SK-N-SH (cell line): Measurements from ENCODE around the gene RNF8. TPM values are rescaled to one million over a fixed set of nuclear protein-coding genes. Genes with fewer than 3 reads are reported as not detected.

Experiments
- CTCF ChIA-PET: fragments of 300-600, 350-600 bp; formaldehyde crosslinking; extraction: SDS; loops from one replicate; lab custom pipeline; 2021; lab: Yijun Ruan, JAX
- POLR2A ChIA-PET: fragments of 350-600 bp; sonication (Branson Sonifier 250); formaldehyde crosslinking; extraction: SDS; loops from one replicate; lab custom pipeline; 2020; ENCODE audit warnings: antibody characterized with exemption, inconsistent platforms; lab: Yijun Ruan, JAX
- DNase-seq: peaks from one replicate; pipeline ENCODE4 v3.0.0; 2012
- H2AFZ ChIP-seq: fragments of 200-600 bp; sonication (generic); 2 replicates; pipeline ENCODE4 v1.8.1; 2016; ENCODE audit warnings: antibody characterized with exemption, mild to moderate bottlenecking, low read depth
- H3F3A ChIP-seq: fragments of 200-600 bp; sonication (generic); replicated peaks from 2 replicates; pipeline ENCODE3; 2016; ENCODE audit warnings: antibody characterized with exemption, mild to moderate bottlenecking; ENCODE audit not compliant: insufficient read depth
- H3K27ac ChIP-seq, 2 experiments: fragments of 200-500 bp in 1 of 2; fragments of 200-600 bp in 1 of 2; sonication (Bioruptor generic) in 1 of 2; sonication (generic), shearing (Covaris generic) in 1 of 2; 2 replicates each; pipeline versions ENCODE4 v1.5.1 to v1.6.1; 2014 to 2016; ENCODE audit warnings: low read depth in 2 of 2, inconsistent platforms in 1 of 2, low read length in 1 of 2, mild to moderate bottlenecking in 1 of 2, mixed read lengths in 1 of 2
- H3K27me3 ChIP-seq: fragments of 200-600 bp; sonication (generic), shearing (Covaris generic); 2 replicates; pipeline ENCODE4 v1.6.1; 2016; ENCODE audit warnings: mixed run types; ENCODE audit not compliant: insufficient read depth
- H3K36me3 ChIP-seq, 2 experiments: fragments of 200-500 bp in 1 of 2; fragments of 200-600 bp in 1 of 2; sonication (Bioruptor generic) in 1 of 2; sonication (generic) in 1 of 2; replicated peaks in 1 of 2; 2 replicates each; pipeline versions ENCODE3 to v1.5.1; 2014 to 2016; ENCODE audit warnings: low read length in 1 of 2, mild to moderate bottlenecking in 1 of 2; ENCODE audit not compliant: insufficient read depth in 2 of 2, control insufficient read depth in 1 of 2
- H3K4me1 ChIP-seq, 2 experiments: fragments of 200-500 bp in 1 of 2; fragments of 200-600 bp in 1 of 2; sonication (Bioruptor generic) in 1 of 2; sonication (generic), shearing (Covaris generic) in 1 of 2; 2 replicates each; pipeline versions ENCODE4 v1.5.1 to v1.6.1; 2014 to 2016; ENCODE audit warnings: low read depth in 1 of 2, low read length in 1 of 2, mixed run types in 1 of 2; ENCODE audit not compliant: insufficient read depth in 2 of 2, control insufficient read depth in 1 of 2
- H3K4me2 ChIP-seq: fragments of 200-600 bp; sonication (generic), shearing (Covaris generic); 2 replicates; pipeline ENCODE4 v1.6.1; 2017; ENCODE audit warnings: mixed run types
- H3K4me3 ChIP-seq, 2 experiments: fragments of 200-500 bp in 1 of 2; fragments of 200-600 bp in 1 of 2; sonication (Bioruptor generic) in 1 of 2; sonication (generic), shearing (Covaris generic) in 1 of 2; 2 replicates each; pipeline versions ENCODE4 v1.5.1 to v1.8.1; 2014 to 2016; ENCODE audit warnings: low read depth in 2 of 2, inconsistent platforms in 1 of 2, low read length in 1 of 2, mild to moderate bottlenecking in 1 of 2, mixed read lengths in 1 of 2, moderate library complexity in 1 of 2
- H3K79me2 ChIP-seq: fragments of 200-600 bp; sonication (generic); 2 replicates; pipeline ENCODE4 v1.8.1; 2017; ENCODE audit warnings: mild to moderate bottlenecking; ENCODE audit not compliant: insufficient read depth
- H3K9ac ChIP-seq: fragments of 200-600 bp; sonication (generic); 2 replicates; pipeline ENCODE4 v1.6.1; 2017; ENCODE audit warnings: mixed run types
- H3K9me2 ChIP-seq: fragments of 200-600 bp; sonication (generic); 2 replicates; pipeline ENCODE4 v1.6.1; 2017; ENCODE audit warnings: mixed run types
- H3K9me3 ChIP-seq: fragments of 200-600 bp; sonication (generic); 2 replicates; pipeline ENCODE4 v1.6.1; 2017; ENCODE audit warnings: mixed run types, mild to moderate bottlenecking, moderate library complexity
- H4K20me1 ChIP-seq: fragments of 200-600 bp; sonication (generic); 2 replicates; pipeline ENCODE4 v1.6.1; 2017; ENCODE audit warnings: mild to moderate bottlenecking, mixed run types; ENCODE audit not compliant: insufficient read depth
- CHD2 ChIP-seq: fragments of 150-350 bp; IDR thresholded peaks from 2 replicates; pipeline ENCODE4 v1.6.1; 2018; ENCODE audit warnings: low read length; ENCODE audit not compliant: partially characterized antibody
- ELF1 ChIP-seq: IDR thresholded peaks from 2 replicates; pipeline ENCODE4 v1.4.0; 2012
- FOSL2 ChIP-seq: IDR thresholded peaks from 2 replicates; pipeline ENCODE4 v1.4.0; 2012; ENCODE audit warnings: low read depth, mild to moderate bottlenecking, moderate library complexity, borderline replicate concordance
- FOXJ3 ChIP-seq: sonication (generic); formaldehyde crosslinking; IDR thresholded peaks from 2 replicates; pipeline ENCODE4 v1.5.1; 2020; ENCODE audit warnings: mild to moderate bottlenecking, missing genetic modification reagents
- FOXM1 ChIP-seq: IDR thresholded peaks from 2 replicates; pipeline ENCODE4 v1.4.0; 2012; ENCODE audit warnings: low read depth, mild to moderate bottlenecking
- GABPA ChIP-seq: IDR thresholded peaks from 2 replicates; pipeline ENCODE4 v1.4.0; 2012; ENCODE audit warnings: low read depth, mild to moderate bottlenecking
- JUND ChIP-seq: IDR thresholded peaks from 2 replicates; pipeline ENCODE4 v1.4.0; 2012
- MXI1 ChIP-seq: IDR thresholded peaks from 2 replicates; pipeline ENCODE4 v1.6.1; 2012; ENCODE audit warnings: mild to moderate bottlenecking, low read depth, low read length, improper control_type of control experiment
- NFIC ChIP-seq: IDR thresholded peaks from 2 replicates; pipeline ENCODE4 v1.4.0; 2012; ENCODE audit warnings: borderline replicate concordance
- NRF1 ChIP-seq: IDR thresholded peaks from 2 replicates; pipeline ENCODE4 v1.6.1; 2012; ENCODE audit warnings: low read depth, mild to moderate bottlenecking, low read length
- POLR2AphosphoS5 ChIP-seq: IDR thresholded peaks from 2 replicates; pipeline ENCODE4 v1.6.1; 2012; ENCODE audit warnings: low read depth, low read length
- RAD21 ChIP-seq: IDR thresholded peaks from 2 replicates; pipeline ENCODE4 v1.6.1; 2012; ENCODE audit warnings: mild to moderate bottlenecking, low read length
- RFX5 ChIP-seq: IDR thresholded peaks from 2 replicates; pipeline ENCODE4 v1.6.1; 2012; ENCODE audit warnings: mild to moderate bottlenecking, improper control_type of control experiment, low read length
- SIN3A ChIP-seq: IDR thresholded peaks from 2 replicates; pipeline ENCODE4 v1.6.1; 2012; ENCODE audit warnings: low read depth, mild to moderate bottlenecking, low read length, moderate library complexity, borderline replicate concordance
- SMC3 ChIP-seq: IDR thresholded peaks from 2 replicates; pipeline ENCODE4 v1.6.1; 2012; ENCODE audit warnings: low read depth, low read length, improper control_type of control experiment
- TCF12 ChIP-seq: IDR thresholded peaks from 2 replicates; pipeline ENCODE4 v1.4.0; 2012
- TEAD4 ChIP-seq: IDR thresholded peaks from 2 replicates; pipeline ENCODE4 v1.4.0; 2012; ENCODE audit warnings: mild to moderate bottlenecking, borderline replicate concordance; ENCODE audit not compliant: insufficient read depth
- whole genome bisulfite sequencing: methylation state at CpG from one replicate; pipeline ENCODE4 v1.1.6; 2017; ENCODE audit warnings: low lambda C conversion rate; 5-methylcytosine and 5-hydroxymethylcytosine counted together
- polyA plus RNA-seq, 3 experiments: library from polyadenylated mRNA; depleted of rRNA; stranded (reverse); fragments of >200 nt; gene quantifications; 2 replicates each; pipeline ENCODE4 v1.2.3, GENCODE V29; 2012
- TF ChIP-seq, protein P1 (sequence below): fragments of 200-600 bp; sonication (generic); IDR thresholded peaks from 2 replicates; pipeline ENCODE4 v1.6.1; 2017; ENCODE audit warnings: antibody characterized with exemption, mild to moderate bottlenecking, moderate library complexity
- TF ChIP-seq, protein P2 (sequence below): fragments of 150-350 bp; IDR thresholded peaks from 2 replicates; pipeline ENCODE4 v1.6.1; 2017; ENCODE audit warnings: antibody characterized with exemption, low read length, low read depth, borderline replicate concordance
- TF ChIP-seq, protein P3 (sequence below): IDR thresholded peaks from 2 replicates; pipeline ENCODE4 v1.6.1; 2012; ENCODE audit warnings: mild to moderate bottlenecking, low read depth, low read length, moderate library complexity
- TF ChIP-seq, protein P4 (sequence below): IDR thresholded peaks from 2 replicates; pipeline ENCODE4; 2012
- TF ChIP-seq, protein P5 (sequence below): IDR thresholded peaks from 2 replicates; pipeline ENCODE4 v1.4.0; 2012; ENCODE audit warnings: low read depth, borderline replicate concordance
- TF ChIP-seq, protein P6 (sequence below): IDR thresholded peaks from 2 replicates; pipeline ENCODE4 v1.4.0; 2012; ENCODE audit warnings: low read depth

Gene RNF8, protein sequence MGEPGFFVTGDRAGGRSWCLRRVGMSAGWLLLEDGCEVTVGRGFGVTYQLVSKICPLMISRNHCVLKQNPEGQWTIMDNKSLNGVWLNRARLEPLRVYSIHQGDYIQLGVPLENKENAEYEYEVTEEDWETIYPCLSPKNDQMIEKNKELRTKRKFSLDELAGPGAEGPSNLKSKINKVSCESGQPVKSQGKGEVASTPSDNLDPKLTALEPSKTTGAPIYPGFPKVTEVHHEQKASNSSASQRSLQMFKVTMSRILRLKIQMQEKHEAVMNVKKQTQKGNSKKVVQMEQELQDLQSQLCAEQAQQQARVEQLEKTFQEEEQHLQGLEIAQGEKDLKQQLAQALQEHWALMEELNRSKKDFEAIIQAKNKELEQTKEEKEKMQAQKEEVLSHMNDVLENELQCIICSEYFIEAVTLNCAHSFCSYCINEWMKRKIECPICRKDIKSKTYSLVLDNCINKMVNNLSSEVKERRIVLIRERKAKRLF
- polyA plus RNA-seq (2012; rRNA removed), result 19.8 and 21.7 TPM in 2 replicates
- 21.5 and 28.1 TPM in 2 replicates for polyA plus RNA-seq (2012; cell fraction: cytosol; rRNA removed)
- polyA plus RNA-seq (2012; cell fraction: nucleus; rRNA removed), result 19.5 and 22.9 TPM in 2 replicates

DNA sequence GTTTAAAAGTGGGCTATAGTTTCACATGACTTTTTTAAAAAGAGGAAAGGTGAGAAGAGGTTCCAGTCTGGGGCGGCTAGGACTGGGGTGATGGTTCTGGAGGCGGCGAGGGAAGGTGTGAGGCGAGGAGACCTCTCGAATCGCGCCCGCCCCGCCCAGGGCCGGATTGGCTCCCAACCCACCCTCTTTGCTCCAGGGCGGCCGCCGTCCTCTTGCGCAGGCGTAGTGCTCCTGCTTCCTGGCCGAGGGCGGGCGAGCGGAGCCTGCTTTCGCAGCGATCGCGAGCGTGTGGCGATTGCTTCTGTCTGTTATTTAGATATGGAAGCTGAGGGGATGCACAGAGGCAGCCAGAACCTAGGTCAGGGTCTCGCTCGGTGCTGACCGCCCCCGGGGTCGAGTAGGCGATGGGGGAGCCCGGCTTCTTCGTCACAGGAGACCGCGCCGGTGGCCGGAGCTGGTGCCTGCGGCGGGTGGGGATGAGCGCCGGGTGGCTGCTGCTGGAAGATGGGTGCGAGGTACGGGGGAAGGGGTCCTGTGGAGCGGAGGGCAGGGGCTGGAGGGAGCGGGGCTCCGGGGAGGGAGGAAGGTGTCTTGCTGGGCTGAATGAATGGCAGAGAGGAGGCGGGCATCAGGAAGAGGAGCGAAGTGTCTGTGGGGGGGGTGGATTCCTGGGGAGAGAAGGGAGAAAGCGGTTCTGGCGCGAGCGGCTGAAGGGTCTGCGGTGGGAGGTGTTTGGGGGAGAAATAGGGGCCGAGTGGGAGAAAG is at the start of gene RNF8:
Gene RNF8 (plus strand): TSS at position 223 of the 765 bp plus-strand sequence. CDS start 182 bp downstream, at position 405.
- H3K27ac ChIP-seq, result peak within 1 kb of the TSS; percentile 63 to 81
- peaks cover 0 to 6% of the 10 kb centered on the region in 2 experiments; a peak in 2 of 4 replicates for H3K4me1 ChIP-seq
- WGBS, result under 1% methylated on average over 37 of the region's 54 CpGs
- H3F3A ChIP-seq, result no peaks in the 10 kb centered on the region
- ChIA-PET CTCF (interaction anchor here (0.6 to 1.7 kb wide), 3 partner anchors 12 to 48 kb away, joined by 3 to 4 read pairs (median 4); no protein-coding TSS in a partner anchor), POLR2A (interaction anchor here (0.6 kb wide), 1 partner anchor 1165 kb away, joined by 4 read pairs; no protein-coding TSS in a partner anchor)
- H3K4me3 ChIP-seq, result peak within 1 kb of the TSS; percentile 80 to 100
- no peaks in the 10 kb centered on the region for H3K9me3 ChIP-seq
- DNase-seq, result peak; percentile 98
- H3K79me2 ChIP-seq, result peaks cover 51% of the 10 kb centered on the region
- no peaks in the 10 kb centered on the region for H3K27me3 ChIP-seq
- H3K4me2 ChIP-seq, result peak within 1 kb of the TSS; percentile 89
- H3K9ac ChIP-seq, result peak within 1 kb of the TSS; percentile 90
- H3K9me2 ChIP-seq, result no peaks in the 10 kb centered on the region
- H2AFZ ChIP-seq, result peak within 1 kb of the TSS; percentile 99
- no peaks in the 10 kb centered on the region for H4K20me1 ChIP-seq
- H3K36me3 ChIP-seq, result peaks cover 0 to 2% of the 10 kb centered on the region in 2 experiments
- TF ChIP-seq, protein P1, sequence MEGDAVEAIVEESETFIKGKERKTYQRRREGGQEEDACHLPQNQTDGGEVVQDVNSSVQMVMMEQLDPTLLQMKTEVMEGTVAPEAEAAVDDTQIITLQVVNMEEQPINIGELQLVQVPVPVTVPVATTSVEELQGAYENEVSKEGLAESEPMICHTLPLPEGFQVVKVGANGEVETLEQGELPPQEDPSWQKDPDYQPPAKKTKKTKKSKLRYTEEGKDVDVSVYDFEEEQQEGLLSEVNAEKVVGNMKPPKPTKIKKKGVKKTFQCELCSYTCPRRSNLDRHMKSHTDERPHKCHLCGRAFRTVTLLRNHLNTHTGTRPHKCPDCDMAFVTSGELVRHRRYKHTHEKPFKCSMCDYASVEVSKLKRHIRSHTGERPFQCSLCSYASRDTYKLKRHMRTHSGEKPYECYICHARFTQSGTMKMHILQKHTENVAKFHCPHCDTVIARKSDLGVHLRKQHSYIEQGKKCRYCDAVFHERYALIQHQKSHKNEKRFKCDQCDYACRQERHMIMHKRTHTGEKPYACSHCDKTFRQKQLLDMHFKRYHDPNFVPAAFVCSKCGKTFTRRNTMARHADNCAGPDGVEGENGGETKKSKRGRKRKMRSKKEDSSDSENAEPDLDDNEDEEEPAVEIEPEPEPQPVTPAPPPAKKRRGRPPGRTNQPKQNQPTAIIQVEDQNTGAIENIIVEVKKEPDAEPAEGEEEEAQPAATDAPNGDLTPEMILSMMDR, result no peak
- TF ChIP-seq TCF12 (no peak), SIN3A (peak; percentile 68; the same call in 1 of the 2 replicates), ELF1 (peak; percentile 59; the same call in 1 of the 2 replicates), FOXM1 (no peak), GABPA (no peak), RFX5 (0 out of 2 replicates have a peak, but pooled peaks have one; percentile 19), TEAD4 (no peak), CHD2 (peak; percentile 60), JUND (no peak), POLR2AphosphoS5 (peak; percentile 84), MXI1 (peak; percentile 63; the same call in 1 of the 2 replicates), NFIC (no peak), NRF1 (peak; percentile 92), FOXJ3 (CRISPR knock-in tag) (no peak), RAD21 (no peak), SMC3 (no peak), FOSL2 (no peak)
- TF ChIP-seq, protein P2, sequence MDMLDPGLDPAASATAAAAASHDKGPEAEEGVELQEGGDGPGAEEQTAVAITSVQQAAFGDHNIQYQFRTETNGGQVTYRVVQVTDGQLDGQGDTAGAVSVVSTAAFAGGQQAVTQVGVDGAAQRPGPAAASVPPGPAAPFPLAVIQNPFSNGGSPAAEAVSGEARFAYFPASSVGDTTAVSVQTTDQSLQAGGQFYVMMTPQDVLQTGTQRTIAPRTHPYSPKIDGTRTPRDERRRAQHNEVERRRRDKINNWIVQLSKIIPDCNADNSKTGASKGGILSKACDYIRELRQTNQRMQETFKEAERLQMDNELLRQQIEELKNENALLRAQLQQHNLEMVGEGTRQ, result no peak
- TF ChIP-seq, protein P3, sequence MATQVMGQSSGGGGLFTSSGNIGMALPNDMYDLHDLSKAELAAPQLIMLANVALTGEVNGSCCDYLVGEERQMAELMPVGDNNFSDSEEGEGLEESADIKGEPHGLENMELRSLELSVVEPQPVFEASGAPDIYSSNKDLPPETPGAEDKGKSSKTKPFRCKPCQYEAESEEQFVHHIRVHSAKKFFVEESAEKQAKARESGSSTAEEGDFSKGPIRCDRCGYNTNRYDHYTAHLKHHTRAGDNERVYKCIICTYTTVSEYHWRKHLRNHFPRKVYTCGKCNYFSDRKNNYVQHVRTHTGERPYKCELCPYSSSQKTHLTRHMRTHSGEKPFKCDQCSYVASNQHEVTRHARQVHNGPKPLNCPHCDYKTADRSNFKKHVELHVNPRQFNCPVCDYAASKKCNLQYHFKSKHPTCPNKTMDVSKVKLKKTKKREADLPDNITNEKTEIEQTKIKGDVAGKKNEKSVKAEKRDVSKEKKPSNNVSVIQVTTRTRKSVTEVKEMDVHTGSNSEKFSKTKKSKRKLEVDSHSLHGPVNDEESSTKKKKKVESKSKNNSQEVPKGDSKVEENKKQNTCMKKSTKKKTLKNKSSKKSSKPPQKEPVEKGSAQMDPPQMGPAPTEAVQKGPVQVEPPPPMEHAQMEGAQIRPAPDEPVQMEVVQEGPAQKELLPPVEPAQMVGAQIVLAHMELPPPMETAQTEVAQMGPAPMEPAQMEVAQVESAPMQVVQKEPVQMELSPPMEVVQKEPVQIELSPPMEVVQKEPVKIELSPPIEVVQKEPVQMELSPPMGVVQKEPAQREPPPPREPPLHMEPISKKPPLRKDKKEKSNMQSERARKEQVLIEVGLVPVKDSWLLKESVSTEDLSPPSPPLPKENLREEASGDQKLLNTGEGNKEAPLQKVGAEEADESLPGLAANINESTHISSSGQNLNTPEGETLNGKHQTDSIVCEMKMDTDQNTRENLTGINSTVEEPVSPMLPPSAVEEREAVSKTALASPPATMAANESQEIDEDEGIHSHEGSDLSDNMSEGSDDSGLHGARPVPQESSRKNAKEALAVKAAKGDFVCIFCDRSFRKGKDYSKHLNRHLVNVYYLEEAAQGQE, result no peak
- TF ChIP-seq, protein P4, sequence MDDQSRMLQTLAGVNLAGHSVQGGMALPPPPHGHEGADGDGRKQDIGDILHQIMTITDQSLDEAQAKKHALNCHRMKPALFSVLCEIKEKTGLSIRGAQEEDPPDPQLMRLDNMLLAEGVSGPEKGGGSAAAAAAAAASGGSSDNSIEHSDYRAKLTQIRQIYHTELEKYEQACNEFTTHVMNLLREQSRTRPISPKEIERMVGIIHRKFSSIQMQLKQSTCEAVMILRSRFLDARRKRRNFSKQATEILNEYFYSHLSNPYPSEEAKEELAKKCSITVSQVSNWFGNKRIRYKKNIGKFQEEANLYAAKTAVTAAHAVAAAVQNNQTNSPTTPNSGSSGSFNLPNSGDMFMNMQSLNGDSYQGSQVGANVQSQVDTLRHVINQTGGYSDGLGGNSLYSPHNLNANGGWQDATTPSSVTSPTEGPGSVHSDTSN, result no peak
- TF ChIP-seq, protein P5, sequence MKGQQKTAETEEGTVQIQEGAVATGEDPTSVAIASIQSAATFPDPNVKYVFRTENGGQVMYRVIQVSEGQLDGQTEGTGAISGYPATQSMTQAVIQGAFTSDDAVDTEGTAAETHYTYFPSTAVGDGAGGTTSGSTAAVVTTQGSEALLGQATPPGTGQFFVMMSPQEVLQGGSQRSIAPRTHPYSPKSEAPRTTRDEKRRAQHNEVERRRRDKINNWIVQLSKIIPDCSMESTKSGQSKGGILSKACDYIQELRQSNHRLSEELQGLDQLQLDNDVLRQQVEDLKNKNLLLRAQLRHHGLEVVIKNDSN, result no peak
- TF ChIP-seq, protein P6, sequence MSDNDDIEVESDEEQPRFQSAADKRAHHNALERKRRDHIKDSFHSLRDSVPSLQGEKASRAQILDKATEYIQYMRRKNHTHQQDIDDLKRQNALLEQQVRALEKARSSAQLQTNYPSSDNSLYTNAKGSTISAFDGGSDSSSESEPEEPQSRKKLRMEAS, result peak; percentile 90
